ENCODE results near the gene NADSYN1. TPM values are rescaled to one million over a fixed set of nuclear protein-coding genes. Genes with fewer than 3 reads are reported as not detected.
A peak's percentile ranks its signal among the peaks of the same experiment; 100 is the strongest.

The NADSYN1 gene
- total and polyA plus RNA-seq, 8 donors, result 53.2 to 78.9 (median 61.9) TPM

- no peak overlapping the region for H3K4me3 ChIP-seq
- H3K27me3 ChIP-seq, result no peaks in the 10 kb centered on the region
- H3K36me3 ChIP-seq, result peaks cover 0 to 99% of the 10 kb centered on the region in 2 donors
- DNase-seq (no peak), ATAC-seq (no peak)
- H3K9me3 ChIP-seq, result no peaks in the 10 kb centered on the region
- intact Hi-C loops (cut with DNase I), result no loop called here
- H3K4me1 ChIP-seq, result peaks cover 0 to 6% of the 10 kb centered on the region in 2 donors
- TF ChIP-seq CTCF (IDR thresholded peaks at IDR 0.05), result no peak
- no peak overlapping the region for H3K27ac ChIP-seq
Measured at GRCh38 chr11:71495286-71496230, 42.6 kb downstream of the NADSYN1 start.

DNA sequence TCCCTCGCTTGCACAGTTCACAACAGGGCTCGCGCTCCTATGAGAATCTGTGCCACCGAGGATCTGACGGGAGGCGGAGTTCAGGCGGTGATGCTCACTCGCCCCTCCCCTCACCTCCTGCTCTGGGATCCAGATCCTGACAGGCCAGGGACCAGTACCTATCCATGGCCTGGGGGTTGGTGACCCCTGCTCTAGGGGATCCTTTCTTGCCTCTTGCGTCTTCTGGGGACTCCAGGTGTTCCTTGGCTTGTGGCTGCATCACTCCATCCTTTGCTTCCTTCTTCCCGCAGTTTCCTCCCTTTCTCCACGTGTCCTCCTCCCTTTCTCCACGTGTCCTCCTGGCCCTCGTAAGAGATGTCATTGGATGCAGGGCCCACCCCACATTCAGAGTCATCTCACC lies 43.4 kb downstream of the NADSYN1 start:
- DNase-seq, result no peak
- intact Hi-C loops (cut with DNase I), result no loop called here
- Histone ChIP-seq H3K4me1 (peaks cover 0 to 6% of the 10 kb centered on the region in 2 donors), H3K27me3 (no peaks in the 10 kb centered on the region), H3K27ac (no peak overlapping the region), H3K4me3 (no peak overlapping the region), H3K9me3 (no peaks in the 10 kb centered on the region), H3K36me3 (peaks cover 0 to 99% of the 10 kb centered on the region in 2 donors)
- no peak for TF ChIP-seq CTCF (IDR thresholded peaks at IDR 0.05)
- no peak for ATAC-seq

GRCh38 chr11:71498091-71498490 lies 45.1 kb downstream of the NADSYN1 start:
- intact Hi-C loops (cut with DNase I), result no loop called here
- Histone ChIP-seq H3K36me3 (peaks cover 0 to 93% of the 10 kb centered on the region in 2 donors), H3K27ac (no peak overlapping the region), H3K9me3 (no peaks in the 10 kb centered on the region), H3K4me3 (no peak overlapping the region), H3K4me1 (peaks cover 0 to 6% of the 10 kb centered on the region in 2 donors), H3K27me3 (no peaks in the 10 kb centered on the region)
- no peak for TF ChIP-seq CTCF (IDR thresholded peaks at IDR 0.05)
- DNase-seq (no peak), ATAC-seq (no peak)

DNA sequence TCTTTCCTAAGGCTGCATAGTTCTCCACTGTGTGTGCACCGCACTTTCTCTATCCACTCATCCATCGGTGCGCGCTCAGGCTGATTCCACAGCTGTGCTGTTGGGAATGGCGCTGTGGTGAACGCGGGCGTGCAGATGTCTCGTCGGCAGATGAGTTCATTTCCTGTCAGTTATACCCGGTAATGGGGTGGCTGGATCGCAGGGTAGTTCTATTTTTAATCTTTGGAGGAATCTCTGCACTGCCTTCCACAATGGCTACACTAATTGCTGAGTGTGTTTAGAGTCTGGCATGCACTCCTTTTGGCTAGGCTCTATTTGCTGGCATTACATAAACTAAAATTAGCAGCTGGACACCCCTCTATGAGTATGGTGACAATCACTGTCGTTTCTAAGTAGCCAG lies 46.1 kb downstream of the NADSYN1 start:
- Histone ChIP-seq H3K4me1 (peaks cover 0 to 6% of the 10 kb centered on the region in 2 donors), H3K4me3 (no peak overlapping the region), H3K27me3 (no peaks in the 10 kb centered on the region), H3K9me3 (no peaks in the 10 kb centered on the region), H3K27ac (no peak overlapping the region), H3K36me3 (peaks cover 0 to 91% of the 10 kb centered on the region in 2 donors)
- peak in 1 of 4 donors; percentile 10 for DNase-seq
- TF ChIP-seq CTCF (IDR thresholded peaks at IDR 0.05), result no peak
- intact Hi-C loops (cut with DNase I), result no loop called here
- no peak for ATAC-seq

GRCh38 chr11:71499546-71499945 lies 46.5 kb downstream of the NADSYN1 start:
- ATAC-seq, result no peak
- Histone ChIP-seq H3K27me3 (no peaks in the 10 kb centered on the region), H3K4me1 (peaks cover 0 to 6% of the 10 kb centered on the region in 2 donors), H3K9me3 (no peaks in the 10 kb centered on the region), H3K4me3 (no peak overlapping the region), H3K36me3 (peaks cover 0 to 91% of the 10 kb centered on the region in 2 donors), H3K27ac (no peak overlapping the region)
- intact Hi-C loops (cut with DNase I), result no loop called here
- DNase-seq, result no peak
- no peak for TF ChIP-seq CTCF (IDR thresholded peaks at IDR 0.05)
